ENCODE measurements around the gene FADS2. TPM values are rescaled to one million over a fixed set of nuclear protein-coding genes. Genes with fewer than 3 reads are reported as not detected.

FADS2 gene
- total RNA-seq, 2 experiments from 2014 or later = 131 to 134 TPM

- H3K4me1 Mint-ChIP-seq (ENCODE audit: low read depth) = peaks cover 1% of the 10 kb centered on the region
- H3K9me3 Mint-ChIP-seq = no peaks in the 10 kb centered on the region
- DNase-seq (no peak), ATAC-seq (no peak)
- no peak overlapping the region for H3K4me3 Mint-ChIP-seq
- H3K27me3 Mint-ChIP-seq = no peaks in the 10 kb centered on the region
- no peak overlapping the region for H3K27ac Mint-ChIP-seq
- intact Hi-C loops (cut with micrococcal nuclease) = no loop called here
- CTCF ChIA-PET = interaction anchor here (1.1 kb wide), 1 partner anchor 47 kb away, joined by 3 read pairs; no protein-coding TSS in a partner anchor
- POLR2A ChIA-PET = interaction anchor here (1.1 kb wide), 1 partner anchor 11 kb away, joined by 3 read pairs; no protein-coding TSS in a partner anchor
- TF ChIP-seq, protein P1, sequence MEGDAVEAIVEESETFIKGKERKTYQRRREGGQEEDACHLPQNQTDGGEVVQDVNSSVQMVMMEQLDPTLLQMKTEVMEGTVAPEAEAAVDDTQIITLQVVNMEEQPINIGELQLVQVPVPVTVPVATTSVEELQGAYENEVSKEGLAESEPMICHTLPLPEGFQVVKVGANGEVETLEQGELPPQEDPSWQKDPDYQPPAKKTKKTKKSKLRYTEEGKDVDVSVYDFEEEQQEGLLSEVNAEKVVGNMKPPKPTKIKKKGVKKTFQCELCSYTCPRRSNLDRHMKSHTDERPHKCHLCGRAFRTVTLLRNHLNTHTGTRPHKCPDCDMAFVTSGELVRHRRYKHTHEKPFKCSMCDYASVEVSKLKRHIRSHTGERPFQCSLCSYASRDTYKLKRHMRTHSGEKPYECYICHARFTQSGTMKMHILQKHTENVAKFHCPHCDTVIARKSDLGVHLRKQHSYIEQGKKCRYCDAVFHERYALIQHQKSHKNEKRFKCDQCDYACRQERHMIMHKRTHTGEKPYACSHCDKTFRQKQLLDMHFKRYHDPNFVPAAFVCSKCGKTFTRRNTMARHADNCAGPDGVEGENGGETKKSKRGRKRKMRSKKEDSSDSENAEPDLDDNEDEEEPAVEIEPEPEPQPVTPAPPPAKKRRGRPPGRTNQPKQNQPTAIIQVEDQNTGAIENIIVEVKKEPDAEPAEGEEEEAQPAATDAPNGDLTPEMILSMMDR (IDR thresholded peaks at IDR 0.05) = no peak
- peaks cover 58% of the 10 kb centered on the region for H3K36me3 Mint-ChIP-seq (ENCODE audit: low read depth)
These were observed 16.9 kb downstream of the FADS2 start for GRCh38 chr11:61844909-61845565.

- no peak for DNase-seq
- H3K36me3 Mint-ChIP-seq (ENCODE audit: low read depth) = peaks cover 49% of the 10 kb centered on the region
These were observed 18.4 kb downstream of the FADS2 start for GRCh38 chr11:61846362-61847020.

DNA sequence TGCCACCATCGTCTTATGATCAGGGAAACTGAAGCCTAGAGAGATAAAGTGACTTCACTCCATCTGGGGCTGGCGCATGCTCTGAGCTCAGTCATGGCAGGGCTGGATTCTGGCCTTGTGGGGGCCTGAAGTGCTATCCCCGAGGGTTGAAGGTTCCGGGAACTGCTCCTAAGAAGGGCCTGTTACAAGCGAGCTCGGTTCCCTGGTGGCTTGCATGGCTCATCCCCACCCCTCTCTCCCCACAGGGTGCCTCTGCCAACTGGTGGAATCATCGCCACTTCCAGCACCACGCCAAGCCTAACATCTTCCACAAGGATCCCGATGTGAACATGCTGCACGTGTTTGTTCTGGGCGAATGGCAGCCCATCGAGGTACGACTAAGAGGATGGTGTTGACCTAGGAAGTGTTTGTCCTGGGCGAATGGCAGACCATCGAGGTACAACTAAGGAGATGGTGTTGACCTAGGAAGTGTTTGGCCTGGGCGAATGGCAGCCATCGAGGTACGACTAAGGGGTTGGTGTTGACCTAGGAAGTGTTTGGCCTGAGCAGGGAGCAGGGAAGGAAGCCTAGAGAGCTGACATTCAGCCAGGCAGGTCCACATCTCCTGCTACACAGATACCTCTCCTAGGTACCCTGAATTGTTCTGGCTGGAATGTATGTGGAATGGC is 19.9 kb downstream of the FADS2 start:
- DNase-seq = no peak
- no peak overlapping the region for H3K27ac Mint-ChIP-seq

More at GRCh38 chr11:61846362-61847020, 18.4 kb downstream of the FADS2 start:
- H3K27me3 Mint-ChIP-seq = no peaks in the 10 kb centered on the region
- ATAC-seq = no peak
- intact Hi-C loops (cut with micrococcal nuclease) = no loop called here
- H3K4me1 Mint-ChIP-seq (ENCODE audit: low read depth) = no peaks in the 10 kb centered on the region
- ChIA-PET CTCF (no interaction called here), POLR2A (interaction anchor here (0.7 to 1.1 kb wide), 2 partner anchors 9 to 12 kb away, joined by 3 read pairs; no protein-coding TSS in a partner anchor)
- H3K9me3 Mint-ChIP-seq = no peaks in the 10 kb centered on the region
- TF ChIP-seq, protein P1 (IDR thresholded peaks at IDR 0.05) = no peak
- no peak overlapping the region for H3K27ac Mint-ChIP-seq
- no peak overlapping the region for H3K4me3 Mint-ChIP-seq

GRCh38 chr11:61848631-61849030 is 20.5 kb downstream of the FADS2 start:
- CTCF ChIA-PET = interaction anchor here (1.0 to 1.4 kb wide), 2 partner anchors 22 to 52 kb away, joined by 3 read pairs; no protein-coding TSS in a partner anchor
- intact Hi-C loops (cut with micrococcal nuclease) = no loop called here
- no peak for DNase-seq
- Mint-ChIP-seq H3K4me1 (ENCODE audit: low read depth) (no peaks in the 10 kb centered on the region), H3K27ac (no peak overlapping the region), H3K36me3 (ENCODE audit: low read depth) (peaks cover 35% of the 10 kb centered on the region), H3K27me3 (no peaks in the 10 kb centered on the region), H3K9me3 (no peaks in the 10 kb centered on the region), H3K4me3 (no peak overlapping the region)
- POLR2A ChIA-PET = interaction anchor here (1.2 to 1.4 kb wide), 2 partner anchors 20 to 52 kb away, joined by 3 to 4 read pairs; no protein-coding TSS in a partner anchor
- no peak for ATAC-seq
- TF ChIP-seq, protein P1 (IDR thresholded peaks at IDR 0.05) = no peak

More for the DNA sequence above, 19.9 kb downstream of the FADS2 start:
- Mint-ChIP-seq H3K4me3 (no peak overlapping the region), H3K4me1 (ENCODE audit: low read depth) (no peaks in the 10 kb centered on the region), H3K27me3 (no peaks in the 10 kb centered on the region), H3K36me3 (ENCODE audit: low read depth) (peaks cover 40% of the 10 kb centered on the region), H3K9me3 (no peaks in the 10 kb centered on the region)
- intact Hi-C loops (cut with micrococcal nuclease) = no loop called here
- POLR2A ChIA-PET = interaction anchor here (0.8 to 1.4 kb wide), 2 partner anchors 51 to 302 kb away, joined by 3 to 4 read pairs; no protein-coding TSS in a partner anchor
- CTCF ChIA-PET = interaction anchor here (1.0 to 1.4 kb wide), 2 partner anchors 22 to 51 kb away, joined by 3 read pairs; no protein-coding TSS in a partner anchor
- no peak for ATAC-seq
- TF ChIP-seq, protein P1 (IDR thresholded peaks at IDR 0.05) = no peak

Data from activated CD8-positive, alpha-beta T cell treated with anti-CD3 and anti-CD28 coated beads for 36 hours (primary cell).